Hematopoietic multipotent progenitor cell treated with erythropoietin and hydrocortisone succinate and interleukin-3 and kit ligand, for 6 days (in vitro differentiated cells): ENCODE data around the gene IGFBP1.

Experiments used
- DNase-seq: peaks from one replicate; pipeline ENCODE4 v3.0.0-alpha.2; 2015

IGFBP1 gene

DNA sequence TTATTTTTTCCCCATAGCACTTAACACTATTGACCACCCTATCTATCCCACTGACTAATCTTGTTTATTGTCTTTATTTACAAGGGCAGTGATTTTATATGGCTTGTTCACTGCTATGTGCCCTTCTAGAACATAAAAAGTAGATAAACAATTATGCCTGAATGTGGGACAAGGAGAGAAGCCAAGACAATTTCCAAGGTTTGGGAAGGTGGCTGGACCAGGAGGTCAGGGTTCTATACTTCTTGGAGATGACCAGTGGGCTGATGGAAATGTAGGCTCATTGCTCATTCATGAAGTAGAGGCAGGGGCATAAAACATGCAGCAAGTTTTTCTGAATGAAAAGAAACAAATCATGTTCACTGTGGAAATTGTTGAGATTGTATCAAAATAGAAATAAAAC is 21.3 kb downstream of the IGFBP1 start:
- no peak for DNase-seq

DNA sequence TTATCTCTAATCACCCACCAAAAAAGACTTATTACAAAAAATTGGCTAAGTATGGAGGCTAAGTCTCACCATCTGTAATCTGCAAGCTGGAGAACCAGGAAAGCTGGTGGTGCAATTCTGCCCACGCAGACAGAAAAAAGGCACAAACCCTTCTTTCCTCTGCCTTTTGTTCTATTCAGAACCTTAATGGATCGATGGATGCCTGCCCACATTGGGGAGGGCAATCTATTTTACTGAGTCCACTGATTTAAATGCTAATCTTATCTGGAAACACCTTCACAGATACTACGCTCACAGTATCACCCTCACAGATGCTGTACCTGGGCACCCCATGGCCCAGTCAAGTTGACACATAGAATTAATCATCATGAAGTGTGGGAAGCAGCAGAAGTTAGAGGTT is 22.6 kb downstream of the IGFBP1 start:
- DNase-seq: no peak

DNA sequence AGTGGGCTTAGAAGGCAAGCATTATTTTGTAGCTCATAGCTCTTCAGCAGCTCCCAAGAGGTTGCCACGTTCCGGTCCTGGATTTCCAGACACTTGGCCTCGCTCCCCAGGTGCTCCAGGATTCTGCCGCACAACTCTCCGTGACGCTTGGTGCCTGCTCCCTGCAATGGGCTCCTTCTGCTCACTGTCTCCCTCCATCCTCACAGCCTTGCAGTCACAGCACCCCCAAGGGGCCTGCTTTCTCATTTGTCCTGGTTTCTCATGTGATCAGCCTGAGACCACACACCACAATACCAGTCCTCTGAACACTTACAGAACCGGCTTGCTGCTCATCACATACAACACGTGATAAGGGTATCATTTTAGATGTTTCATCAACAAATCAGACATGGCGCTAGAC is 23.0 kb downstream of the IGFBP1 start:
- no peak for DNase-seq

DNA sequence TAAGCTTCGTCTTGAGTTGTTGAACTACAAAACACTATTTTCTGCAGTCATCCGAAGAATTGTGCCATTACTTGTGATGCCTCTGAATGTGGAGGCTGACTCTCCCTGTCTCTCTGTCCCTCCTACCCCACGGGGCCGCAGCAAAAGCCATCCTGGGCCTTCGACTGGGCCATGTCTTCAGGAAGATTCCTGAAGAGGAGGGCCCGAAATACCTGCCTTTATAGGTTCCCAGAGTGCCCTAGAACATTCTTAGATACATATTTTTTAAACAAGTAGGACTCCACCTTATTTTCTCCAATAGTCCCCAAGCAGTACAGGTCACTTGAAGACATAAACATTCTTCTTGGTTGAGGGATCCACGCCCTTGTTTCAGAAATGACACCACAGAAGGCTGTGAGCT is 24.7 kb downstream of the IGFBP1 start:
- no peak for DNase-seq

DNA sequence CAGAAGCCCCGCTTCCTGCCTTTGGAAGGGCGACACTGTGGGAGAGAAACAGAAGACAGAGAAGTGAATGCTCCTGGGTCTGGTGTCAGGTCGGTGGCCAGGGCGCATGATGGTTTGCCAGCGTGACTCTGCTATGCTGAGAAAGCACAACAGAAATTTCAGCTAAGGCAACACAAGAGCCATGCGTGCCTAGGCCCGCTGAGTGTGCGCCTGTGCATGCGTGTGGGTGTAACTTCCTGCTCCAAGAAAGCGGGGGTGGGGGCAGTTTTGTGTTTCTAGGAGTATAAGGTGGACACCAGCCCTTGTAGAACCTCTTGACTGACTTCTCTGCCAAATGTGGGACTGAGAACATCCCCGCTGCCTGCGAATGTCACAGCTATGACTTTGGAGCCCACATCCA is 26.6 kb downstream of the IGFBP1 start:
- no peak for DNase-seq

DNA sequence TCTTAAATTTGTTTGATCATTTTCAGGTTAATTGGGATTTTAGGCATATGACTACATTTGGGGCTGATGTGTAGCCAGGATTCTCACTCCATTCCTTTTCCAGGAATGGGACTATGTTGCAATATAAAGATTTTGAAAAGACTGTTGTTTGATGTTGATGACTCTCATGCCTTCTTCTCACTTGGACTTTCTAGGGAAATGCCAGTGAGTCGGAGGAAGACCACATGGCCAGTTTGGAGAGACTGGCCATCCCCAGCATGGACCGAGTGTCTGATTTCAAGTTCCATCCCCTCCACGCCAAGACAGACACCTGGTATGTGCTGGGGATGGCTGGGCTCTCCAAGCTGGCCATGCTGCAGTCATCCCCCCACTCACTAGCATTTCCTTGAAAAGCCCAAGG is 27.3 kb downstream of the IGFBP1 start:
- DNase-seq: no peak

DNA sequence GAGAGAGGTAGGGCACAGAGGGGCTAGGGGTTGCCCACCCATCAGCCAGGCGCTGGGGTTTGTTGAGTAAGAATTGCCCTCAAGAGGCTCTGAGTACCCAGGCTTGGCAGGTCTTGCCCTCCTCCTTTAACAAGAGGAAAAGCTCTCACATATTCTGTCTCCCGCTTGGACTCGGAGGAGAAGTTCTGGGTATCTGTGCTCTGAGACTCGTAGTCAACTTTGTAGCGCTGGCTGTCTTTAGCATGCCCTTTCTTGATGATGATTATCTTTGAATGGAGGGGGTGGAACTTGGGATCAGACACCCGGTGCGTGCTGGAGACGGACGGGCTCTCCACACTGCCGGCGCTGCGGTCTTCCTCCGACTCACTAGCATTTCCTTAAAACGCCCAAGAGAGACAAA is 28.8 kb downstream of the IGFBP1 start:
- no peak for DNase-seq

DNA sequence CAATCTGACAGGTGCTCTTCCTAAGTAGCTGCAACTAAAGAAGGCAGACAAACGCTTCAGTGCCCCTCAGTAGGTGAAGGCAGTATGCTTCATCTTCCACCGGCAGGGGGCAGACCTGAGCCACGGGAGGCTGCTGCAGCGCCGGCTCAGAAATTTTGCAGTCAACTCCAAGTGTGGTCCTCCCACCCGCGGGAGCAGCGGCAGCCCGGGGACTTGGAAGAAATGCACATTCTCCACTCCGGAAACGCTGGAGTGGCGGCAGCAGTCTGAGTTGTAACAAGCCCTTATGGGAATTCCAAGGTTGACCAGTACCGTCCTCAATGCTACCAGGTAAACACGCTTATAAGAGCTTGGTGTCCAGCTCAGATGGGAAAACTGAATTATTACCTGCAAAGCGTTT is 29.4 kb downstream of the IGFBP1 start:
- peak; percentile 79 for DNase-seq

DNA sequence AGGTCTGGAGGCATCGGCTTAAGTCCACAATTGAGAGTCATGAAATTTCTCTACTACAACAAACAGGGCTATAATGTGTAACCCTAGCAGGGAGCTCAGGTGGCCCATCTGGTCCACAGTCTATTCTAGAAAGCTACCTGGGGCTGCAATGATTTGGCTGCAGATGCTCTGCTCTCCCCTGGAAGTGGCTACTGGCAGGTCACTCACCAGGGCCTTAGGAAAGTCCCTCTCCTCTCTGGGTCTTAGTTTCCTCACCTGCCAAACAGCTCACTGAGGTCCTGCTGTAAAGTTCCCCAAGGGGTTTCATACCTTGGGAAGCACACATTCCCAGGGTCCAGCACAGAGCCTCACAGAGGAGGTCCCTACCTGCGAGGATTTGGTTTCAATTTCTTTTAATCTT is 30.3 kb downstream of the IGFBP1 start:
- DNase-seq: no peak

DNA sequence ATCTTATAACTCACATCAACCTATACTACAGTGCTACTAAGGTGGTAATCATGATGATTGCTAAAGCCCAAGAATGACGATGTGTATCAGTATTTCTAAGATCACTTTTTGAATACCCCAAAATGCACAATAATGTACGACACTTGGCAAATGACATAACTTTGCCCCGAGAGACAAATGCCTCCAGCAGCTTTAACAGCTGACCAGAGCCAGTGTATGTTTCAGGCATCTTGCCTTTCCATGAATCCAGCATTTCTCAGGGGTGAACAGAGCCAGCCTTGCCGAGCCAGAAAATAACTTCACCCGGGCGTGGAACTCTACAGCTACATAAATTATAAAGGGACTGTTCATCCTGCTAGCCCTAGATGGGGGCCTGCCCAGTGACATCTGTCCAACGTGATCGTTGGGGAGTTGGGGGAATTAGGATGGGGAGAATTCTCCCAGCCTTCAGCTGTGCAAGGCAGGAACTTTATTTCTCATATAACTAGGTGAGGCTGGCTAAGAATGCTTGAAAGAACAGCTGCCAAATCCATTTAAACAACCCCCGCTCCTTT is 31.0 kb downstream of the IGFBP1 start:
- DNase-seq: no peak

DNA sequence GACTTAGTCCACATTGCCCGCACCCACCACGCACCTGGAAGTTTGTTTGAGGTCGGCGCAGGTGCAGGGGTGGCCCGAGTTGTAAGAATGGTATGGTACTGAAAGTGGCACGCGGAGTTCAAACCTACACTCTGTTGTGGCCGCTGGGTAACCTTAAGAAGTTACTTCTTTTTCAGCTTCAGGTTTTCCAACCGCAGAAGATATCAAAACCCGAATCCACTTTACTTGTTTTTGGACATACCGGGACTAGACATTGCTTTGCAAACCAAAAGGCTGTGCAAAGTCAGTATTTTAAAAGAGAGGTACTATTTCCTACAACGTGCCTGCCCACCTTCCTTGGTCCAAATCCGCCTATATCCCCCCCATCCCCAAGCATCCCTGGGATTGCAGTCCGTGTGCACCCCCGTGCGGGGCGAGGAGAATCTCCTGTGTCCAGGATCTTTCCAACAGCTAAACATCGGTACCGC is 31.7 kb downstream of the IGFBP1 start:
- no peak for DNase-seq

DNA sequence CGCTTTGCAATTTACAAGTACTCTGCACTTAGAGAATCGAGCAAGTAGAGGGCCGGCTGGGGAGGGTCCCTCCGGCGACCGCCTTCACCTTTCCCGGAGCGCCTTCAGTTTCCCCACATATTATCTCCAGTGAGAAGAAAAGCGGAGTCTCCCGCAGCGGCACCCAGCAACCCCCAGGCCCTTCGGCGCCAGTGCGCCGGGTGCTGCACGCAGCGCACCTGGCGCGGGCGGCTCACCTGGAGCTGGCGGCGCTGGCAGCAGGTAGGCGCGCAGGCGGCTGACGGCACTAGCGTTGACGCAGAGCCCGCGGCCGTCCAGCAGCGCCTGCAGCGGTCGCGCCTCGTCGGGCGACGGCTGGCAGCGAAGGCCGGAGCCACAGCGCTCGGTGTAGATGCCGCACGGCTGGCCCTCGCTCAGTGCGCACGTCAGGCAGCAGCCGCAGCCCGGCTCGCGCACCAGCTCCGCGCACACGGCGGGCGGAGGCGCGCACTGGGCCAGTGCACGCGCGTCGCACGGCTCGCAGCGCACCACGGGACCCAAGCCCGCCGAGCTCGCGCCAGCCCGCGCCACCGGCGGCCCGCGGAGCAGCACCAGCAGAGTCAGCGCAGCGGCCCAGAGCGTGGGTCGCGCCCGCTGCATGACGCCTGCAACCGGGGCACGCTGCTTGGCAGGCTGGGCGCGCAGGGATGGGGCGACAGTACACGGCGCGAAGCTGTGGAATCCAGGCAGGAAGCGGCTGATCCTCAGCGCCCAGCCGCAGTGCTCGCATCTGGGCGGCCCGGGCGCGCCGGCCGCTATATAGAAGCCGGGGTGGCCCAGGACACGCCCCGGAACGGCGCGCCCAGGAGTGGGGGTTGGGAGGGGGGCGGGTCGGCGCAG is 32.5 kb downstream of the IGFBP1 start, which contains the start of gene IGFBP3:
Gene IGFBP3 (minus strand): TSS at position 771 of the 879 bp plus-strand sequence. CDS start 132 bp downstream, at position 639.
- DNase-seq: peak; percentile 16

DNA sequence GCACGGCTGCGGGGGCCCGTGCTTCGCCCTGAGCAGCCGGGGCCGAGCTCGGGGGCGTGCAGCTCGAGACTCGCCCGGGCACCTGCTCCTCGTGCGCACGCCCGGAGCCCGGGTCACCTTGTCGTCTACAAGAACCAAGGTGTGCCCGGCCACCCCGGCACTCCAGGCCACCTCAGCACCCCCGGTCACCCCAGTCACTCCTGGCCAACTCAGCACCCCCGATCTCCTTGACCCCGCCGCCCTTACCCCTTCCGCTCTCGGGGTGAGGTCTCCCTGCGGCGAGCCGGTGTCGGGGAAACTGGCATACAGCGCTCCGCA is 33.1 kb downstream of the IGFBP1 start:
- no peak for DNase-seq

DNA sequence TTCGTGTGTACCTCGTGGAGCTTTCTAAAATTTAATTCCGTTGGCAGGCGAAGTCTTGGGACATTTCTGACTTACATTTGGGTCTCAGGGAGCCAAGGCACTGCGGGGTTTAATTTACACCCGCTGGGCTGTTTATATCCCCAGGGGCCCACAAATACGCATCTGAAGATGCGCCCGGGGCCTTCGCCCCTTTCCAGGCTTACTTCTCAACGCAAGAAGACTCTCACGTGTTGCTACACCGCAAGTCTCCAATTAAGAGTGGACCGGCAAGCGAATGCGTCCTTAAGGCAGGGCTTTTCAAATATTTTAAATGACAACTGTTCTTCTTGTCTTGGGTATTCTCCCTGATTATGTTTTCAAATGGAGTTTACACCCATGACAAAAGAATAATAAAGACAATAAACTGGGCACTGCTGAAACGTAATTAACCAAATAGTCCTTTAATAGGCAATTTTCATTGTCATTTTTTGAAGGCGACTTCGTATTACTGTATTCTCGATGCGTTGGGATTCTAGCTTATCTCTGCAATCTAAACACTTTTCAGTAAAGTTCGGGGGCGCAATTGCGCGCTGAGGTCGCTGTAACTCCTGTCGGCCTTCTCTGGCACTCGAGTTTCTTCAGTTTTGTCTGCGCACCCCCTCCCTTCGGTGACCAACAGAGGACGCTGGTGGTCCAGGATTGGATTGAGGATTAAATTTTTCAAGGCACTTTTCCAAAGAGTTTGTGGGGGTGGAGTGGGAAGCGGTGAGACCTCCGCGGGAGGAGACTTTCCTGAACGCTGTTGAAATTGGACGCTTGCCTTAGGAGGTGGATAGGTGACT is 33.6 kb downstream of the IGFBP1 start:
- peak; percentile 28 for DNase-seq

DNA sequence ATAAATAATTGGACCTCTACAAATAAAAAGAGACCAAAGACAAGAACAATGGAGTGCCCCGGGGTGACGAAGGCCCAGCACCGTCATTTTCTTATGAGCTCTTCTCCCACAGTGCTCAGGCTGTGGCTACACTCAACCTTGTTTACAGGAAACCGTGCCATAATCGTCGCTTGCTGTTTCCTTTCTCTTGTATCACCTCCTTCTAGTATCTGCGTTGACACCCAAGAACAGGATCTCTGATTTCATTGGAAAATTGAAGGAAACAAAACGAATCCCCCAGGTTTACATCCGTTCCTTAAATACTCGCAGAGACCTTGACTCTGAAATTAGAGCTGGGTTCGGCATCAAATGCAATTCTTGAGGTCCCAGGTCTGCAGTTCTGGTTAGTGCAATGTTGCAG is 34.5 kb downstream of the IGFBP1 start:
- DNase-seq: no peak

DNA sequence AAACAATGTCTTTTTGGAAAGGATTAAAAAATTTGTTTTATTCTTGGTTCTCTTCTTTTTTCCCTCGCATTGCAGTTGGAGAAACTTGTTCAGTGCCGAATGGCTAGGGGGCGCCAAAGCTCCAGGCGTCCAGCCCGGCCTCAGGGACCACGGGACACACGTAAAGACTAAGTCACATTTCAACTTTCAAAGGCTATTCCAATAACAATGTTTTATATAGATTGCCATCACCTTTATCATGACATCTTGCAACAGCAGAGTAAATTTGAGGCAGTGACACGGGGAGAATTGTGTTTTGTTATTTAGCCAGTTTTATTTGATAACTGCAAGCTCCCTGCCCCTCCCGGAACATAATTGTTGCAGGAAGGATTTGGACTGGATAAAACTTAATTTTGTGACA is 35.0 kb downstream of the IGFBP1 start:
- peak; percentile 78 for DNase-seq

DNA sequence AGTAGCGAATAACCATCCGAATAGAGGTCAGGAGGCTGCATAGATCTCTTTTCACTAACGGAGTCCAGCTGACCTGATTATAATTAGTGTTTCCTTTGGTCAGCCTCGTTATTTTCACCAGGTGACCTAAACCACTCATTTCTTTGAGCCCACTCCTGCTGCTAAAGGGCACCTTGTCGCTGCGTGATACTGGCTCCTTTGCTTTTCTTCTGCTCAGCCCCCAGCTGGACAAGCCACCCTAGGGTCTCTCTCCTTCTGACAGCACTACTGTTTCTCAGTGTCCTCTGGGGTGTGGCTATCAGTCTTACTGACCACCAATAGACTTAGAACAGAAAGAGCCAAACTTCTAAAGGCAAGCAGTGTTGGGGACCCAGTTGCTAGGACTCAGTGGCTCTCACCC is 35.5 kb downstream of the IGFBP1 start:
- DNase-seq: no peak

DNA sequence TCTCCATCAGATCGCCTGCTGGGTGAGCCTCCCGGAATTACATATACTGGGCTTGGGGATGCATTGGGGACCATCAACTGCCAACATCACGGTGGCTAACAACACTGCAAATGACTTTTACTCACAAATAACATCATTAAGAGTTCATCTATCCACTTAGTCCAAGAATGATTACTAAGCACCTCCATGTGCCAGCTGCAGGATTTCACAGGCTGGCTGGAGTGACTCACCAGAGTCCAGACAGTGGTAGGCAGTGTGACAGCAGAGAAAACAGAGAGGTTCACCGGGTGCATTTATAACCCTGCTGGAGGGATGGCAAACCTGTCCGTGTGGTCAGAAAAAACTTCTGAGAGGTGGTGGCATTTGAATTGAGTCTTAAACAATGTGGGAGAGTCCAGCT is 36.0 kb downstream of the IGFBP1 start:
- DNase-seq: no peak

DNA sequence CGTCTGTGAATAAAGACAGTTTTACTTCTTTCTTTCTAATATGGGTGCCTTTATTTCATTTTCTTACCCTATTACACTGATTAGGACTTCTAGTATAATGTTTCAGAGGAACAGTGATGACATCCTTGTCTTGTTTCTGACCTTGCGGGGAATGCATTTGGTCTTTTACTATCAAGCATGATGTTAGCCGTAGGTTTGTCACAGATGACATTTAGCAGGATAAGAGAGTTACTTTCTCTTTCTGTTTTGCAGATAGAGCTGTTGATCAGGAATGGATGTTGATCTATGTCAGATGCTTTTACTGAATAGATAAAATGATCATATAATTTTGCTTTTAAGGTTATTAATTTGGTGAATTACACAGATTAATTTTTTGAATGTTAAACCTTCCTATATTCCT is 39.4 kb downstream of the IGFBP1 start:
- DNase-seq: no peak

DNA sequence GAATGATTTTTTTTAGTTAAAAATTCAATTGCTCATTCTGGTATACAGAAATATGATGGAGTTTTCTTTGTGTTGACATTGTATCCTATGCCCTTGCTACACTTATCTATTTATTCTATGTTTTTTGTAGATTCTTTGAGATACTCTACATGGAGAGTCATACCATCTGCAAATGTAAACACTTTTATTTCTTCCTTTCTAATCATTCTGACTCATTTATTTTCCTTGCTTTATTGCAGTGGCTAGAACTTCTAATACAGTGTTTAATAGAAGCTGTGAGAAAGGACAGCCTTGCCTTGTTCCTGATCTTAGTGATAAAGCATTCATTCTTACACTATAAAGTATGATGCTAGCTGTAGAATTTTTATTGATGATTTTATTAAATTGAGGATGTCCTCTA is 42.7 kb downstream of the IGFBP1 start:
- no peak for DNase-seq

DNA sequence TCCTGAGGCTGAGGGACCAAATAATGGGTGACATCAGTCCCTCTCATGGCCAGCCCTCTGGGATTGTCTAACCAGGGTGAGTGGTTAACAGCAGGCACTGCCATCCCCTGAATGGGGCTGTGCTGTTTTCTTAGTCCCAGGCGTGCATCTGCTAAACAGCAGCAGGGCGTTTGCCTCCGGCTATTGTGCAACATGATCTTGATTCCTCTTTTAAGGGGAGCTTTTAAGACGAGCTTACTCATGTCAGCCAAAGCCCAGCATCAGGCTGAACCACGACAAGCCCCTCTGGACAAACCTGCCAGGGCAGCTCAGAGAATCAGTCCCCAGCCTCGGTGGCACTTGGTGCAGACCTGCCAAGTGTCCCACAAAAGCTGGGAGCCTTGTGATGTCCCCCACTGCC is 49.0 kb downstream of the IGFBP1 start:
- no peak for DNase-seq

DNA sequence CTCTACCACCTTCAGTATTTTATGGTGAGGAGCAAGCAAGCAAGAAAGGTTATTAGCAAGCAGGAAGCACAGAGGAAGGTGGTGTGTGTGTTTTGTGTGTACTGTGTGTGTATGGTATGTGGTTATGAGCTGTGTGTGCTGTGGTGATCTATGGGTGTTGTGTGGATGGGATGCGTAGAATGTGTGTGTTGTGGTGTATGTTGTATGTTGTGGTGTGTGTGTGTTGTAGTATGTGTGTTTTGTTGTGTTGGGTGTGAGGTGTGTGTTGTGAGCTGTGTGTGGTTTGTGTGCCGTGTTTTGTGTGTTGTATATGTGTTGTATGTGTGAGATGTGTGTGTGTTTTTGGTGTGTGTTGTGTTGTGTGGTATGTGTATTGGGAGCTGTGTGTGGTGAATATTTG is 49.6 kb downstream of the IGFBP1 start:
- DNase-seq: no peak

DNA sequence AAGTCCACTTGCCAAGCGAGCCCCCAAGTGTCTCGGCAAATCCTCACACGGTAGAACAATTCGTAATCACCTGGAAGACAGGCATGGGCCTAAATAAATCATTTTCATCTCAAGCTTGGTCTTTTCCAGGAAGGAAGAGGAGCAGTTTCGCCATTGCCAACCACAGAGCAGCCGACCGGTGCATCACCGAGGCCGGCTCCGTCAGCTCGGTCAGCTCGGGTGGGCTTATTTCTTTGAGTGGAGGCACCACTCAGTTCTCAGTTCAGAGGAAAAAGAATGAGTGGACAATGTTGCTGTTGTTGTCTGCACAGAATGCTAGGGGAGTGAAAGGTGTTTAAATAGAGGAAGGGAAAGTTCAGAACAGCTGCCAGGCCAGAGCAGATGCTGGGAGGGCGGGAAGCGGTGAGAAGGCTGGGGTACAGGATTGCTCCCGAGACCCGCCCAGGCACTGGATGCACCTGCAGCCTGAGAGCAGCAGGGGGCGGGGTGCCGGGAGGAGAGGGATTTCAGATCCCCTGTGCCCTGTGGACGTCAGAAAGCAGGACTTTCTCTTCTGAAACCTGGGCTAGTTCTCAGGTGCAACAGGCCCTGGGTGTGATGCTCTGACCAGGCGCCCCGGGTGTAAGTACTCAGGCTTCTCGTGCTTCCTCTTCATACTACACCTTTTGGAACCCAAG is 50.5 kb downstream of the IGFBP1 start:
- DNase-seq: no peak
